T-helper 17 cell (primary cell): ENCODE results near the gene TNS2. TPM values are rescaled to one million over a fixed set of nuclear protein-coding genes. Genes with fewer than 3 reads are reported as not detected.

Experiments
- ATAC-seq: fragments of 150-1000 bp; cut with Tn5 transposase; 2 replicates; pipeline ENCODE4 v1.10.0; 2021; ENCODE audit warnings: mild to moderate bottlenecking, moderate library complexity
- DNase-seq, 3 donors: peaks; one replicate each; pipeline versions ENCODE4 v3.0.0 to v3.0.0-alpha.2; 2020 to 2021
- H3K9me3 ChIP-seq: one replicate; pipeline ENCODE4 v1.7.0; 2013; ENCODE audit warnings: low read length, mild to moderate bottlenecking; ENCODE audit not compliant: control insufficient read depth, poor library complexity, severe bottlenecking
- H3K27ac Mint-ChIP-seq: one replicate; pipeline ENCODE4 v1.8.0; 2022; ENCODE audit warnings: mild to moderate bottlenecking, moderate library complexity, mixed read lengths
- H3K27me3 Mint-ChIP-seq: one replicate; pipeline ENCODE4 v1.8.0; 2022; ENCODE audit warnings: mixed read lengths
- H3K36me3 Mint-ChIP-seq: one replicate; pipeline ENCODE4 v1.8.0; 2022; ENCODE audit warnings: low read depth, mixed read lengths
- H3K4me1 Mint-ChIP-seq: one replicate; pipeline ENCODE4 v1.8.0; 2022; ENCODE audit warnings: mild to moderate bottlenecking, mixed read lengths
- H3K4me3 Mint-ChIP-seq: one replicate; pipeline ENCODE4 v1.8.0; 2022; ENCODE audit warnings: mild to moderate bottlenecking, moderate library complexity, mixed read lengths
- total RNA-seq, 4 donors: library from RNA in 2 of 4; stranded (reverse) in 2 of 4; gene quantifications; one replicate each; pipeline ENCODE4 v1.2.3 and lab custom pipeline; 2022 to 2026

The TNS2 gene
- total RNA-seq, 2 donors from 2014 or later: 1.4 to 3.1 TPM

DNA sequence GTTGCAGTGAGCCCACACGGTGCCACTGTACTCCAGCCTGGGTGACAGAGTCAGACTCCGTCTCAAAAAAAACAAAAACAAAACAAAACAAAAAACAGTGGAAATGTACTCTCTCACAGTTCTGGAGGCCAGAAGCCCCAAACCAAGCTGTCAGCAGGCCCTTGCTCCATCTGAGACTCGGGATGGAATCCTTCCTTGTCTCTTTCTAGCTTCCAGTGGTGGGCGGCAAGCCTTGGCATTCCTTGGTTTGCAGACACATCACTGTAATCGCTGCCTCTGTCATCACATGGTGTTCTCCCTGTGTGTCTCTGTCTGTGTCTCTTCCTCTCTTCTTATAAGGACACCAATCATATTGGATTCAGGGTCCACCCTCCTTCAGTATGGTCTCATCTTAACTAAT lies 6.4 kb downstream of the TNS2 start:
- ATAC-seq (no peak), DNase-seq (no peak)
- no peaks in the 10 kb centered on the region for H3K27me3 Mint-ChIP-seq
- H3K36me3 Mint-ChIP-seq: no peaks in the 10 kb centered on the region
- H3K4me3 Mint-ChIP-seq: no peak overlapping the region
- no peak overlapping the region for H3K27ac Mint-ChIP-seq
- no peaks in the 10 kb centered on the region for H3K9me3 ChIP-seq
- H3K4me1 Mint-ChIP-seq: peaks cover 12% of the 10 kb centered on the region

DNA sequence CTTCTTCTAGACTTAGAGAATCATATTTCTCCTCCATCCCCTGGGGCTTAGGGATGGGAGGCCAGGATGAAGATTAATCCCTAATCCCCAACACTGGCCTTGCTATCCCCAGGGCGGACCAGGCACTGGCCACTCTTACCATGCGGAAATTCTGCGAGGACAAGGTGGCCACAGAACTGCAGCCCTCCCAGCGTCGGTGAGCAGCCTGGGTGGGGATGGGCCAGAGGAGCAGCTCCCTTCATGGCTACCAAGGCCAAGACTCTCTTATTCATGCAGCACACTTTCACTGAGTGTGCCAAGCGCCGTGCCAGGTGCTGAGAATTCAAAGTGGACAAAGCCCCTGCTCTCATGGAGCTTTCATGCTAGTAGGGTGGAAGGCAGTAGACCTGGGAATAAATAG lies 7.0 kb downstream of the TNS2 start:
- no peak overlapping the region for H3K27ac Mint-ChIP-seq
- H3K4me1 Mint-ChIP-seq: peaks cover 12% of the 10 kb centered on the region
- no peaks in the 10 kb centered on the region for H3K9me3 ChIP-seq
- no peak overlapping the region for H3K4me3 Mint-ChIP-seq
- no peaks in the 10 kb centered on the region for H3K27me3 Mint-ChIP-seq
- ATAC-seq (no peak), DNase-seq (no peak)
- no peaks in the 10 kb centered on the region for H3K36me3 Mint-ChIP-seq

GRCh38 chr12:53057816-53058500 lies 8.1 kb downstream of the TNS2 start:
- Mint-ChIP-seq H3K4me1 (peaks cover 10% of the 10 kb centered on the region), H3K36me3 (no peaks in the 10 kb centered on the region), H3K4me3 (no peak overlapping the region), H3K27me3 (no peaks in the 10 kb centered on the region), H3K27ac (peak overlapping the region; percentile 74)
- no peaks in the 10 kb centered on the region for H3K9me3 ChIP-seq
- DNase-seq (no peak), ATAC-seq (no peak)

DNA sequence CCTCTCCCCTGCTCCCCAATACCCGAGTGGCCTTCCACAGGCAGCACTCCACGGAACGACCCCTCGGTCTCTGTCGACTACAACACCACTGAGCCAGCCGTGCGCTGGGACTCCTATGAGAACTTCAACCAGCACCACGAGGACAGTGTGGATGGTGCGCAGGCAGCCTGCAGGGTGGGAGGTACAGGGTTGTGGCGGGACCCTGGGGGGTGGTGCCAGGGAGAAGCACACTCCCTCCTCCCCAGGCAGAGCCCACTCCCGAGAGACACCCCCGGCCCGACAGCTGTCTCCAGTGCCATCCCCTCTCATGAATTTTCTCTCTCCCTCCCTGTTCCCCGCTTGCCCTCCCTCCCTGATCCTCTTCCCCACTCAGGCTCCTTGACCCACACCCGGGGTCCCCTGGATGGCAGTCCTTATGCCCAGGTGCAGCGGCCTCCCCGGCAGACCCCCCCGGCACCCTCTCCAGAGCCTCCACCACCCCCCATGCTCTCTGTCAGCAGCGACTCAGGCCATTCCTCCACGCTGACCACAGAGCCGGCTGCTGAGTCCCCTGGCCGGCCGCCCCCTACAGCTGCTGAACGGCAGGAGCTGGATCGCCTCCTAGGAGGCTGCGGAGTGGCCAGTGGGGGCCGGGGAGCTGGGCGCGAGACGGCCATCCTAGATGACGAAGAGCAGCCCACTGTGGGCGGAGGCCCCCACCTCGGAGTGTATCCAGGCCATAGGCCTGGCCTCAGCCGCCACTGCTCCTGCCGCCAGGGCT lies 9.0 kb downstream of the TNS2 start:
- H3K9me3 ChIP-seq: no peaks in the 10 kb centered on the region
- Mint-ChIP-seq H3K36me3 (no peaks in the 10 kb centered on the region), H3K4me3 (no peak overlapping the region), H3K27ac (no peak overlapping the region), H3K27me3 (no peaks in the 10 kb centered on the region), H3K4me1 (peaks cover 7% of the 10 kb centered on the region)
- DNase-seq (no peak), ATAC-seq (no peak)

GRCh38 chr12:53059434-53060063 lies 9.7 kb downstream of the TNS2 start:
- Mint-ChIP-seq H3K4me3 (no peak overlapping the region), H3K27ac (no peak overlapping the region), H3K4me1 (peaks cover 2% of the 10 kb centered on the region), H3K27me3 (no peaks in the 10 kb centered on the region), H3K36me3 (no peaks in the 10 kb centered on the region)
- DNase-seq (no peak), ATAC-seq (no peak)
- H3K9me3 ChIP-seq: no peaks in the 10 kb centered on the region

GRCh38 chr12:53060064-53060720 lies 10.3 kb downstream of the TNS2 start:
- DNase-seq (no peak), ATAC-seq (no peak)
- H3K9me3 ChIP-seq: no peaks in the 10 kb centered on the region
- Mint-ChIP-seq H3K4me3 (no peak overlapping the region), H3K27me3 (no peaks in the 10 kb centered on the region), H3K27ac (no peak overlapping the region), H3K4me1 (peaks cover 5% of the 10 kb centered on the region), H3K36me3 (peaks cover 2% of the 10 kb centered on the region)

DNA sequence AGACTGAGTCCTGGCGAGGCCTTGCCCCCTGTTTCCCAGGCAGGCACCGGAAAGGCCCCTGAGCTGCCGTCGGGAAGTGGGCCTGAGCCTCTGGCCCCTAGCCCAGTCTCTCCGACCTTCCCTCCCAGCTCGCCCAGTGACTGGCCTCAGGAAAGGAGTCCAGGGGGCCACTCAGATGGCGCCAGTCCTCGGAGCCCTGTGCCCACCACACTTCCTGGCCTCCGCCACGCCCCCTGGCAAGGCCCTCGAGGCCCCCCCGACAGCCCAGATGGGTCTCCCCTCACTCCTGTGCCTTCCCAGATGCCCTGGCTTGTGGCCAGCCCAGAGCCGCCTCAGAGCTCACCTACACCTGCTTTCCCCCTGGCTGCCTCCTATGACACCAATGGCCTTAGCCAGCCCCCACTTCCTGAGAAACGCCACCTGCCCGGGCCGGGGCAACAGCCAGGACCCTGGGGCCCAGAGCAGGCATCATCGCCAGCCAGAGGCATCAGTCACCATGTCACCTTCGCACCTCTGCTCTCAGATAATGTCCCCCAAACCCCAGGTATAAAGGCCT lies 10.9 kb downstream of the TNS2 start:
- Mint-ChIP-seq H3K4me3 (no peak overlapping the region), H3K36me3 (peaks cover 2% of the 10 kb centered on the region), H3K27ac (no peak overlapping the region), H3K4me1 (peaks cover 6% of the 10 kb centered on the region), H3K27me3 (no peaks in the 10 kb centered on the region)
- DNase-seq: no peak
- no peak for ATAC-seq
- H3K9me3 ChIP-seq: no peaks in the 10 kb centered on the region

DNA sequence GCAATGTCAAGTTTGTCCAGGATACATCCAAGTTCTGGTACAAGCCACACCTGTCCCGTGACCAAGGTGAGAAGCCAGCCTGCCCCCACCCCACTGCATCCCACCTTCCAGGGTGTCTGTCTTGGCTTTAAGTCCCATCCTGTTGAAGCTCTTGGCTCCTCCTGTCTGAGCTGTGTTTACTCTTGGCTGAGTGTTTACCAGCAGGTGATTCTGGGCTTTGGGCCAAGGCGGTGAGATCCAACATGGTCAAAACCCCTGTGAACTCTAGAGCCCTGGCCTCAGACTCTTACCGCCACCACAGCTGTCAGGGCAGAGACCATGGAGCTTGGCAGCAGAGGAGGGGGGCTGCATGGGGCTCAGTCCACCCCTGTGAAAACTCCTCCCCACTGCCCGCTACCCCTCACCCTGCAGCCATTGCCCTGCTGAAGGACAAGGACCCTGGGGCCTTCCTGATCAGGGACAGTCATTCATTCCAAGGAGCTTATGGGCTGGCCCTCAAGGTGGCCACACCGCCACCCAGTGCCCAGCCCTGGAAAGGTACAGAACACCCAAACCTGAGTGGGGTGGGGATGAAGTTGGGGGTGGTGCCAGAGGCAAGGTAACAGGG lies 11.6 kb downstream of the TNS2 start:
- no peak for DNase-seq

GRCh38 chr12:53062011-53062961 lies 12.4 kb downstream of the TNS2 start:
- no peaks in the 10 kb centered on the region for H3K9me3 ChIP-seq
- Mint-ChIP-seq H3K4me1 (peaks cover 11% of the 10 kb centered on the region), H3K27ac (no peak overlapping the region), H3K4me3 (peak overlapping the region; percentile 36), H3K27me3 (no peaks in the 10 kb centered on the region), H3K36me3 (peaks cover 4% of the 10 kb centered on the region)
- no peak for DNase-seq
- no peak for ATAC-seq

More for the DNA sequence above, 11.6 kb downstream of the TNS2 start:
- H3K36me3 Mint-ChIP-seq: peaks cover 3% of the 10 kb centered on the region
- H3K27ac Mint-ChIP-seq: no peak overlapping the region
- H3K4me1 Mint-ChIP-seq: peaks cover 11% of the 10 kb centered on the region
- H3K9me3 ChIP-seq: no peaks in the 10 kb centered on the region
- ATAC-seq: no peak
- peak overlapping the region; percentile 36 for H3K4me3 Mint-ChIP-seq
- no peaks in the 10 kb centered on the region for H3K27me3 Mint-ChIP-seq

DNA sequence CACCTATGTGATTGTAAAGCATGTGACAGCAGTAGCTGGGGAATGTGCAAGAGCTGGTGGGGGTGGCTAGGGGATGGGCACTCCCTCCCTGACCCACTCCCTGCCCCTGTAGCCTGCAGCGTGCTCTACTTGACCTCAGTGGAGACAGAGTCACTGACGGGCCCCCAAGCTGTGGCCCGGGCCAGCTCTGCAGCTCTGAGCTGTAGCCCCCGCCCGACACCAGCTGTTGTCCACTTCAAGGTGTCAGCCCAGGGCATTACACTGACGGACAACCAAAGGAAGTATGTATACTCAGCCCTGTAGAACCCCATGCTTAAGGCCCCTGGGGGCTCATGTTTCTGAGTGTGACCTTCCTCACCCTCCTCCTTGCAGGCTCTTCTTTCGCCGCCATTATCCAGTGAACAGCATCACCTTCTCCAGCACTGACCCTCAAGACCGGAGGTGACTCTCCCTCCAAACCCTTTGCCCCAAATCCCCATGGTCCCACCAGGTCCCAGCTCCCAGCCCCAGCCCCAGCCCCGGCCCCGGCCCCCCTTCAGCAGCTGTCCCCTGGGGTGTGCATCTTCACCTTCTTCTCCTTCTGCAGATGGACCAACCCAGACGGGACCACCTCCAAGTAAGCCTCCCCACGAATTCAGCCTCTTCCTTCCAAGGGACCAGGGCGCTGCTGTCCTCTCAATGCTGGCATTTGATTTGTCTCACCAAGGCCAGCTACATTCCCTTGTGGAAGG lies 13.3 kb downstream of the TNS2 start:
- DNase-seq (no peak), ATAC-seq (no peak)
- H3K9me3 ChIP-seq: no peaks in the 10 kb centered on the region
- Mint-ChIP-seq H3K4me1 (peaks cover 13% of the 10 kb centered on the region), H3K27me3 (no peaks in the 10 kb centered on the region), H3K4me3 (no peak overlapping the region), H3K36me3 (peaks cover 4% of the 10 kb centered on the region), H3K27ac (no peak overlapping the region)

DNA sequence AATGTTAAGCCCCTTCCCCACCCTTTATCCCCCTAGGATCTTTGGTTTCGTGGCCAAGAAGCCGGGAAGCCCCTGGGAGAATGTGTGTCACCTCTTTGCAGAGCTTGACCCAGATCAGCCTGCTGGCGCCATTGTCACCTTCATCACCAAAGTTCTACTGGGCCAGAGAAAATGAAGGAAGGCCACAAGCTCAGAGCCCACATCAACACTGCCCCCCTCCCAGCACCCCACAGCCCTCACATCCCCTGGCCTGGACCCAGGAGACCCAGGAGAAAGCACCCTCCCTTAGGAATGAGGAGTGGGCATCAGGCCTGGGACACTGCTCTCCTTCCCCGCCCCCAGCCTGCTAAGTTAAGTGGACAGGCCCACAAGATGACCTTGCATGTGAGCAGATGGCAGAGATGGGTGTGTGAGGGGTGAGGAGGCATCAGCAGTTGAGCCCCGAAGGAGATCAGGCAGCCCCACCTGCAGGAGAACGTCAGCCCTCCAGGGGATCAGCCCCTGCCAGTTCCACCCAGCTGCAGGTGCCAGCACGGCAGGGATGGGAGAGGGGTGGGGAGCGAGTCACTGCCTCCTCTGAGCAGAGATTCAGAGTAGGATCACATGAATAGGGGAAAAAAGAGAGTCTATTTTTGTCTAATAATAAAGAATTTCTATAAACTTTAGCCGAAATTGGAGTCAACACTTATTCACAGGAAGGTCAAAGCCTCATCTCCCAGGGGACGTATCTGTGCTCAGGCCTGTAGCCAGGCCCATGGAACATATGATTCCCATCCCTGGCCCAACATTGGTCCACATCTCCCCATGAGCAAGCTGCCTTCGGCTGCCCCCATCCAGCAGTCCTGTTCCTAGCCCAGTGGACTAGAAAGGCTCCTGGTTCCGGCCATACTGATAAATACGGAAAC lies 14.1 kb downstream of the TNS2 start:
- DNase-seq (no peak), ATAC-seq (no peak)
- H3K27ac Mint-ChIP-seq: no peak overlapping the region
- peaks cover 4% of the 10 kb centered on the region for H3K36me3 Mint-ChIP-seq
- no peaks in the 10 kb centered on the region for H3K27me3 Mint-ChIP-seq
- H3K9me3 ChIP-seq: no peaks in the 10 kb centered on the region
- peaks cover 14% of the 10 kb centered on the region for H3K4me1 Mint-ChIP-seq
- no peak overlapping the region for H3K4me3 Mint-ChIP-seq
